GM10248 (cell line): ENCODE measurements around the gene SYTL1.

Experiments used
- CTCF ChIA-PET: fragments of 300-600 bp; sonication (Branson Sonifier 250); formaldehyde crosslinking; extraction: SDS; loops from one replicate; lab custom pipeline; 2021; ENCODE audit warnings: antibody characterized with exemption; lab: Yijun Ruan, JAX
- POLR2A ChIA-PET: fragments of 350-650 bp; sonication (Branson Sonifier 250); formaldehyde crosslinking; extraction: SDS; loops from one replicate; lab custom pipeline; 2020; ENCODE audit warnings: antibody characterized with exemption; lab: Yijun Ruan, JAX
- DNase-seq: peaks from one replicate; pipeline ENCODE4 v3.0.0; 2012; ENCODE audit errors: extremely low spot score
- TF ChIP-seq, protein P1 (sequence below): IDR thresholded peaks from 2 replicates; pipeline ENCODE4 v1.5.1; 2012; ENCODE audit warnings: mild to moderate bottlenecking, low read depth; ENCODE audit errors: extremely low read depth, missing control alignments, control extremely low read depth

SYTL1 gene

DNA sequence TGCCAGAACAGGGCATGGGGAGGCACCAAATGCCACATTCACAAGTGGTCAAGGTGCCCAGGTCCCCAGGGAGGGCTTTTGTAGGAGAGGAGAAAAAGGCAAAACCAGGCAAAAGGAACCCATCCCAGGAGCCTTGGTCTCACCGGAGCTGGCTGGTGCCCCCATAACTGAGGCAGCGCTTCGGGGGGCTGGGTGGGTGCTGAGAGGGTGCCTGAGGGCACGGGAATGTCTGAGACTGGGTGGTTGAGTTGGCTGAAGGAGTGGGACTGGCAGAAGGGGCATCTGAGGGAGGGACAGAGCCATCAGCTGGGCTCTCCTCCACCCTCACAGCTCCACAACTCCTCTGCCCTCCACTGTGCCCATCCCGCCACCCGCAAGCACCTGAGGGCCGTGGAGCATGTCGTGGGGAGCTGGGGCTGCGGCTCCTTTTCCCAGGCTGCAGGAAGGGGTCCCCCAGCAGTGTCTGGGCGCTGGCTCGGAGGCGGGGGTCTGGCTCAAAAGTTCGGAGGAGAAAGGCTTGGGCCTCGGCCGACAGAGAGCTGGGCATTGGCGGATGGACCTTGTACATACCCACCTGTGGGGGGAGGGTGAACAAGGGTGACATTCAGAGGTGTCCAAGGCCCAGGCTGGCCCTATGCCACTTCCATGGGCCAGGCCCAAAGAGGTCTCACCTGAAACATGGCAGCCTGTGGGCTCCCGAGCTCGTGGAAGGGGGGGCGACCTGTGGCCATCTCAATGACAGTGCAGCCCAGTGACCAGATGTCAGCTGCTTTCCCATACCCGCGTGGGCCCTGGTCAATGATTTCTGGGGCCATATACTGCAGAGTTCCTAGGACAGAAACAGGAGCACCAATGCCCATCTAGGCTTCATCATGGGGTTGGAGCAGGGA is 16.5 kb downstream of the SYTL1 start:
- CTCF ChIA-PET: interaction anchor here (0.7 to 9.1 kb wide), 26 partner anchors 9 to 256 kb away, joined by 3 to 112 read pairs (median 5); partner anchors contain the start of genes AHDC1, CD164L2, GPR3 and MAP3K6
- no peak for DNase-seq
- POLR2A ChIA-PET: interaction anchor here (0.6 kb wide), 1 partner anchor 251 kb away, joined by 3 read pairs; no protein-coding TSS in a partner anchor
- TF ChIP-seq, protein P1, sequence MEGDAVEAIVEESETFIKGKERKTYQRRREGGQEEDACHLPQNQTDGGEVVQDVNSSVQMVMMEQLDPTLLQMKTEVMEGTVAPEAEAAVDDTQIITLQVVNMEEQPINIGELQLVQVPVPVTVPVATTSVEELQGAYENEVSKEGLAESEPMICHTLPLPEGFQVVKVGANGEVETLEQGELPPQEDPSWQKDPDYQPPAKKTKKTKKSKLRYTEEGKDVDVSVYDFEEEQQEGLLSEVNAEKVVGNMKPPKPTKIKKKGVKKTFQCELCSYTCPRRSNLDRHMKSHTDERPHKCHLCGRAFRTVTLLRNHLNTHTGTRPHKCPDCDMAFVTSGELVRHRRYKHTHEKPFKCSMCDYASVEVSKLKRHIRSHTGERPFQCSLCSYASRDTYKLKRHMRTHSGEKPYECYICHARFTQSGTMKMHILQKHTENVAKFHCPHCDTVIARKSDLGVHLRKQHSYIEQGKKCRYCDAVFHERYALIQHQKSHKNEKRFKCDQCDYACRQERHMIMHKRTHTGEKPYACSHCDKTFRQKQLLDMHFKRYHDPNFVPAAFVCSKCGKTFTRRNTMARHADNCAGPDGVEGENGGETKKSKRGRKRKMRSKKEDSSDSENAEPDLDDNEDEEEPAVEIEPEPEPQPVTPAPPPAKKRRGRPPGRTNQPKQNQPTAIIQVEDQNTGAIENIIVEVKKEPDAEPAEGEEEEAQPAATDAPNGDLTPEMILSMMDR: no peak

DNA sequence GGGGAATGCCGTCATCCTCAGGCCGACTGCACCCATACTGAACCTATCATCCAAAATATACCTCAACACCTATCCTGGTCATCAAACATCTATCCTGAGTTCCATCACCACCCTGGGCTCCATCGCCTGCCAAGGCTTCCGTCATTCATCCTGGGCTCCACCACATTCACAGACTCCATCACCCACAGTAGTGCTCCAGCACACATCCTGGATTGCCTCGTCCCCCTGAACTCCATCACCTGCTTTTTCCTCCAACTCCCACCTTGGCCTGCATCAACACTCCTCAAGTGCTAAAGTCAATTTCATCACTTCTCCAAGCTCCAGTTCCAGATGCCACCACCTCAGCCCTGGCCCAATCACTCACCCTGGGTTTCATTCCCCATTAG is 17.1 kb downstream of the SYTL1 start:
- POLR2A ChIA-PET: interaction anchor here (1.2 kb wide), 1 partner anchor 25 kb away, joined by 4 read pairs; no protein-coding TSS in a partner anchor
- CTCF ChIA-PET: interaction anchor here (0.9 to 9.1 kb wide), 13 partner anchors 10 to 246 kb away, joined by 3 to 112 read pairs (median 17); partner anchors contain the start of genes CD164L2, GPR3, MAP3K6 and SLC9A1
- TF ChIP-seq, protein P1: no peak
- DNase-seq: no peak

DNA sequence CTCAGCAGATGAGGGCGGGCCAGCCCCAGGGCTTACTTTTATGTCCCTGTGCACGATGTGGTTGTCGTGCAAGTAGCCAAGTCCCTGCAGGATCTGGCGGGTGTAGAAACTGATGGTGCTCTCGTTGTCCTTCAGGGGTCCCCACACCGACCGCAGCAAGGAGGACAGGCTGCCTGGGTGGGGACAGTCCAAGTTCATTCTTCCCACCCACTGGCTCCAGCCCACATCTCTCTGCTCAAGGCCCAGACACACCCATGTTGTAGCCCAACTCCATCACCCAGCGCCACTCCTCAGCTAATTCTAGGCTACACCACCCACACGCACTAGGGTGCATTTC is 18.0 kb downstream of the SYTL1 start:
- ChIA-PET CTCF (interaction anchor here (0.8 to 9.1 kb wide), 4 partner anchors 17 to 246 kb away, joined by 3 to 112 read pairs (median 22); partner anchors contain the start of gene SYTL1), POLR2A (interaction anchor here (1.2 kb wide), 1 partner anchor 26 kb away, joined by 4 read pairs; no protein-coding TSS in a partner anchor)
- TF ChIP-seq, protein P1: no peak
- DNase-seq: no peak

DNA sequence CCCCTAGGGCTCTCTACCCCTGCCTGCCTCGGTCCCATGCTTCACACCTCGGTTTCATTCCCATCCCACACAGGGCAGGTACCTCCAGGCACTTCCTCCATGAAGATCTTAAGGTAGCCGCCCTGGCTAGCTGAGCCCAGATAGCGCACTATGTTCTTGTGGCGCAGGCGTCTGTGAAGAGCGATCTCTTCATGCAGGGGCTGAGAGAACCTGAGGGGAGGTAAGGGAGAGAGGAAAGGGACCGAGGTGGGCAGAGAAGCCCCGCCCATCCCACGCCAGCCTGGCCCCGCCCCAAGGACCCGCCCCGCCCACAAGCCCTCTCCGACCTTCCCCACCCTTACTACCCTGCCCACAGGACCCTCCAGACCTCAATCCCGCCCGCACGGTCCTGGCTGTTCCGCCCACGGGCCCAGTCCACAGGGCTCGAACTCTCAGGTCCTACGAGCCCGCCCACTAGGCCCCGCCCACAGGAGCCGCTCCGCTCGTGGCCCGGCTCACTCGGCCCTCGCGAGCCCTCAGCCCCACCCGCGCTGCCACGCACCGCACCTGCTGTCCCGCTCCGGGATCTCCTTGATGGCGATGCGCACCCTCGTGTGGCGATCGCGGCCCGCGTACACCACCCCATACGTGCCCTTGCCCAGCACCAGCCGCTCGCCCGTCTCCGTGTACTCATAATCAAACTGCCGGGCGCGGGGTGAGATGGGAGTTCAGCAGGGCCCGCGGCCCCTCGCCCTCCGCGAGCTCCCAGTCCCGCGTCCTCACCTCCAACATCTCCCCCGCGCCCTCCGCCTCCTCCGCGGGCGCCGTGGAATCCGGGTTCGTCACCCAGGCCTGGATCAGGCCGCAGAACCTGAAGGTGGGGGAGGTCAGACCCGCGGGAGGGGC is 18.6 kb downstream of the SYTL1 start:
- CTCF ChIA-PET: interaction anchor here (0.8 to 9.1 kb wide), 5 partner anchors 17 to 247 kb away, joined by 3 to 112 read pairs (median 6); partner anchors contain the start of gene SYTL1

DNA sequence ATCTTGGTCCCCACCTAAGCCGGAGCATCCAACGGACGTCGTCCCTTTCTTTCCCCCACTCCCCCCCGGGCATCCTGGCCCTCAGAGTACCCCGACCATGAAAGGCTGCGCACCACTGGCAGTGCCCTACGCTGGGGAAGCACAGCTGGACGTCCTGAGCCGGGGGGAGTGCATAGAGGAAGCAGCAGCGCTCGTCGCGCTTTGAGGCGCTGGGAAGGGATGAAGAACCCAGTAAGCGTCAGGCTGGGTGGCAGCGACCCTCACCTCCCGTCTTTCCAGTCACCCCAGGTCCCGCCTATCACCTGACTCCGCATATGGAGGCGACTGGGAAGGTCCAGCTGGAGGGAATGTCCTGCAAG is 19.2 kb downstream of the SYTL1 start:
- POLR2A ChIA-PET: no interaction called here
- CTCF ChIA-PET: interaction anchor here (1.5 to 9.1 kb wide), 5 partner anchors 18 to 246 kb away, joined by 5 to 112 read pairs (median 6); partner anchors contain the start of gene SYTL1
- DNase-seq: no peak
- TF ChIP-seq, protein P1: no peak

More for the DNA sequence above, 18.6 kb downstream of the SYTL1 start:
- TF ChIP-seq, protein P1: no peak
- POLR2A ChIA-PET: interaction anchor here (1.2 kb wide), 1 partner anchor 26 kb away, joined by 4 read pairs; no protein-coding TSS in a partner anchor
- DNase-seq: peak; percentile 74
